OCI-LY3 (cell line): ENCODE measurements around the gene SPARCL1.

Experiments
- H2AFZ ChIP-seq: fragments of 200-600, 300-600 bp; shearing (Covaris generic); 2 replicates; pipeline ENCODE4 v1.6.0; 2014; ENCODE audit warnings: antibody characterized with exemption, low read depth, low read length
- H3K27ac ChIP-seq: fragments of 200-600, 300-600 bp; sonication (generic); 2 replicates; pipeline ENCODE4 v1.5.1; 2014; ENCODE audit warnings: mild to moderate bottlenecking, low read length, moderate library complexity, mixed read lengths
- H3K27me3 ChIP-seq: fragments of 200-600, 300-600 bp; sonication (generic); 2 replicates; pipeline ENCODE4 v1.6.1; 2014; ENCODE audit warnings: low read depth, low read length, mixed read lengths
- H3K36me3 ChIP-seq: fragments of 200-600, 300-600 bp; sonication (generic); replicated peaks from 2 replicates; pipeline ENCODE3; 2014; ENCODE audit warnings: low read depth, low read length, mixed read lengths
- H3K4me1 ChIP-seq: fragments of 300-600, 200-600 bp; sonication (generic); 2 replicates; pipeline ENCODE4 v1.6.1; 2014; ENCODE audit warnings: low read length, mixed read lengths
- H3K4me2 ChIP-seq: fragments of 200-600, 300-600 bp; sonication (generic); 2 replicates; pipeline ENCODE4 v1.6.1; 2014; ENCODE audit warnings: low read length, mixed read lengths
- H3K4me3 ChIP-seq: fragments of 300-600, 200-600 bp; sonication (generic); 2 replicates; pipeline ENCODE4 v1.5.1; 2014; ENCODE audit warnings: antibody characterized with exemption, mild to moderate bottlenecking, low read length, moderate library complexity
- H3K79me2 ChIP-seq: fragments of 300-600, 200-600 bp; shearing (Covaris generic); 2 replicates; pipeline ENCODE4 v1.6.1; 2014; ENCODE audit warnings: mild to moderate bottlenecking, low read length, mixed read lengths
- H3K9ac ChIP-seq: fragments of 300-600, 200-600 bp; shearing (Covaris generic); 2 replicates; pipeline ENCODE4 v1.6.0; 2014; ENCODE audit warnings: mild to moderate bottlenecking, low read length, moderate library complexity
- H3K9me3 ChIP-seq: fragments of 200-600, 300-600 bp; shearing (Covaris generic); 2 replicates; pipeline ENCODE4 v1.6.1; 2014; ENCODE audit warnings: low read length, mixed read lengths; ENCODE audit not compliant: insufficient read depth
- H4K20me1 ChIP-seq: fragments of 200-600, 300-600 bp; sonication (generic); 2 replicates; pipeline ENCODE4 v1.6.1; 2016; ENCODE audit warnings: low read length, mixed read lengths; ENCODE audit not compliant: insufficient read depth
- CTCF ChIP-seq: fragments of 200-600, 300-600 bp; sonication (generic); IDR thresholded peaks from 2 replicates; pipeline ENCODE4 v1.5.1; 2014; ENCODE audit warnings: antibody characterized with exemption, low read length, low read depth
- EZH2phosphoT487 ChIP-seq: fragments of 200-600 bp; shearing (Covaris generic); IDR thresholded peaks from 2 replicates; pipeline ENCODE4 v1.6.1; 2018; ENCODE audit warnings: antibody characterized with exemption, mixed run types, low read depth

SPARCL1 gene

DNA sequence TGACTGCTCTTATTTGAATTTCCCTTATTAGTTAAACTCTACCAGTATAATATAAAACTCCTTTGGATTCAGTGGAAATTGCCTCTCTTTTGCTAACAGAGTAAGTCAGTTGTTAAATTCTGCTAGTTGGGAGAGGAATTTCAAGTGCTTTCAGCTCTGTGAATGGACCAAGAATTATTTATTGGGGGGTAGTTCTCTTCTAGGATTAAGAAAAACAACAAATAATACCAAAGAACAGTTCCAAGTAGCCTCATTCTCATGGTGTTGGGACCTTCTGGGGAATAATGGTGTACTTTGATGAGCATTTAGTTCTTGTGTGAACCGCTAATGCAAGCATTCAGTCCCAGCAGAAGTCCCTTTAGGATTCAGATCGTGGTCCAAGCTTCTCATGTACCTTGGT, 11.6 kb downstream of the SPARCL1 start:
- H3K9ac ChIP-seq, result no peak overlapping the region
- no peak overlapping the region for H3K27ac ChIP-seq
- no peaks in the 10 kb centered on the region for H3K4me1 ChIP-seq
- H3K36me3 ChIP-seq, result no peaks in the 10 kb centered on the region
- H3K4me2 ChIP-seq, result no peak overlapping the region
- TF ChIP-seq EZH2phosphoT487 (no peak), CTCF (no peak)
- no peaks in the 10 kb centered on the region for H3K27me3 ChIP-seq
- no peaks in the 10 kb centered on the region for H4K20me1 ChIP-seq
- no peaks in the 10 kb centered on the region for H3K9me3 ChIP-seq
- no peak overlapping the region for H2AFZ ChIP-seq
- no peaks in the 10 kb centered on the region for H3K79me2 ChIP-seq
- no peak overlapping the region for H3K4me3 ChIP-seq

- Histone ChIP-seq H3K9me3 (no peaks in the 10 kb centered on the region), H3K4me3 (no peak overlapping the region), H3K4me1 (no peaks in the 10 kb centered on the region), H3K4me2 (no peak overlapping the region), H2AFZ (no peak overlapping the region), H3K79me2 (no peaks in the 10 kb centered on the region), H3K27ac (no peak overlapping the region), H3K27me3 (no peaks in the 10 kb centered on the region), H3K36me3 (no peaks in the 10 kb centered on the region), H4K20me1 (no peaks in the 10 kb centered on the region), H3K9ac (no peak overlapping the region)
- TF ChIP-seq CTCF (no peak), EZH2phosphoT487 (no peak)
These were observed 12.5 kb downstream of the SPARCL1 start for GRCh38 chr4:87516683-87517082.

- TF ChIP-seq EZH2phosphoT487 (no peak), CTCF (no peak)
- Histone ChIP-seq H3K27ac (no peak overlapping the region), H3K4me1 (no peaks in the 10 kb centered on the region), H3K79me2 (no peaks in the 10 kb centered on the region), H3K27me3 (no peaks in the 10 kb centered on the region), H3K9ac (no peak overlapping the region), H3K4me2 (no peak overlapping the region), H3K36me3 (no peaks in the 10 kb centered on the region), H3K9me3 (no peaks in the 10 kb centered on the region), H4K20me1 (no peaks in the 10 kb centered on the region), H2AFZ (no peak overlapping the region), H3K4me3 (no peak overlapping the region)
These were observed 16.8 kb downstream of the SPARCL1 start for GRCh38 chr4:87512400-87512799.

DNA sequence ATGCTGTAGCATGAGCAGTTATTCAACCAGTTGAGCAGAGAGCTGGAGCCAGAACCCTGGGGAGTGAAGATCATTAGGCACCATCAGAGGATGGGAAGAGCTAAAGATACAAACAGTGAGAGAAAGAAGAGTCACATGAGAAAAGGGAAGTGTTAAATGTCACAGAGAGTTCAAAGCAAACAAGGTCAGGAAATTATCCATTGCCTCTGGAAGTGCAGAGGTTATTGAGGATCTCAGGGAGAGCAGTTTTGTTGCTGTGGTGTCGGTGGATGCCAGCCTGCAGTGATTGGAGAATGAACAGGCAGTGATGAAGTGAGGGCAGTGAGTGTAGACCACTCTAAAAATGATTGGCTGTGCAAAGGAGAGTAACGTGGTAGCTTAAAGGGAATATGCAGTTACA, 17.7 kb downstream of the SPARCL1 start:
- H4K20me1 ChIP-seq, result no peaks in the 10 kb centered on the region
- no peak overlapping the region for H3K4me2 ChIP-seq
- H2AFZ ChIP-seq, result no peak overlapping the region; the same call in 1 of the 2 replicates
- H3K79me2 ChIP-seq, result no peaks in the 10 kb centered on the region
- H3K27ac ChIP-seq, result no peak overlapping the region
- no peaks in the 10 kb centered on the region for H3K9me3 ChIP-seq
- no peak overlapping the region for H3K9ac ChIP-seq
- H3K4me1 ChIP-seq, result no peaks in the 10 kb centered on the region
- H3K4me3 ChIP-seq, result no peak overlapping the region
- no peaks in the 10 kb centered on the region for H3K36me3 ChIP-seq
- H3K27me3 ChIP-seq, result no peaks in the 10 kb centered on the region
- TF ChIP-seq CTCF (no peak), EZH2phosphoT487 (no peak)
